Lung (tissue), 12 donors: ENCODE data around the gene RHEBL1. TPM values are rescaled to one million over a fixed set of nuclear protein-coding genes. Genes with fewer than 3 reads are reported as not detected.

Source experiments
- ATAC-seq: fragments of 200-7000 bp; cut with Tn5 transposase; one replicate; pipeline ENCODE4 v1.9.1; 2020; ENCODE audit warnings: moderate number of reproducible peaks; ENCODE audit not compliant: insufficient read depth, low FRiP score
- DNase-seq, 3 donors: peaks; one replicate each; pipeline ENCODE4 v3.0.0-alpha.2; 2013 to 2017
- H3K27ac ChIP-seq, 2 donors: one replicate each; pipeline ENCODE4 v1.5.1; 2013; ENCODE audit warnings: mild to moderate bottlenecking in 2 of 2, moderate library complexity in 2 of 2, control low read depth in 1 of 2, inconsistent platforms in 1 of 2, low read depth in 1 of 2, low read length in 1 of 2
- H3K27me3 ChIP-seq, 3 donors: one replicate each; pipeline ENCODE4 v1.5.1; 2013; ENCODE audit warnings: low read length in 2 of 3; ENCODE audit not compliant: control insufficient read depth in 3 of 3, insufficient read depth in 3 of 3
- H3K36me3 ChIP-seq, 4 donors: one replicate each; pipeline ENCODE4 v1.5.1; 2013; ENCODE audit warnings: low read length in 4 of 4, mild to moderate bottlenecking in 1 of 4, moderate library complexity in 1 of 4; ENCODE audit not compliant: control insufficient read depth in 4 of 4, insufficient read depth in 4 of 4
- H3K4me1 ChIP-seq, 5 donors: one replicate each; pipeline ENCODE4 v1.5.1; 2013; ENCODE audit warnings: low read length in 5 of 5, mild to moderate bottlenecking in 2 of 5, moderate library complexity in 1 of 5; ENCODE audit not compliant: control insufficient read depth in 5 of 5, insufficient read depth in 5 of 5
- H3K4me3 ChIP-seq: one replicate; pipeline ENCODE4 v1.5.1; 2013; ENCODE audit warnings: mild to moderate bottlenecking, control low read depth, moderate library complexity
- H3K9ac ChIP-seq, 2 donors: one replicate each; pipeline ENCODE4 v1.5.1; 2013; ENCODE audit warnings: low read length in 2 of 2, control low read depth in 1 of 2; ENCODE audit not compliant: insufficient read depth in 1 of 2
- H3K9me3 ChIP-seq, 4 donors: one replicate each; pipeline ENCODE4 v1.5.1; 2013; ENCODE audit warnings: low read length in 3 of 4, mild to moderate bottlenecking in 1 of 4, moderate library complexity in 1 of 4; ENCODE audit not compliant: control insufficient read depth in 4 of 4, insufficient read depth in 3 of 4
- CTCF ChIP-seq: IDR thresholded peaks from 2 replicates; pipeline ENCODE4 v1.5.1; 2012; ENCODE audit warnings: mild to moderate bottlenecking; ENCODE audit errors: control extremely low read depth, extremely low read depth
- WGBS, 2 donors: extraction: QIAGEN DNeasy Blood & Tissue Kit; methylation state at CpG; one replicate each; pipeline ENCODE4 v1.1.7; 2013; 5-methylcytosine and 5-hydroxymethylcytosine counted together
- polyA plus RNA-seq, 2 donors: library from polyadenylated mRNA; stranded (reverse); fragments of 200-250 nt; gene quantifications; one replicate each; pipeline ENCODE4 v1.2.1, GENCODE V29; 2013
- total RNA-seq, 2 donors: library from RNA; depleted of rRNA in 1 of 2; stranded (reverse); fragments of >200 nt in 1 of 2; gene quantifications; one replicate each; pipeline ENCODE4 v1.2.1, GENCODE V29; 2014 to 2021
- donor health status: control.
- donor health status: control.
- donor health status: Bipolar disorder and iron deficiency.
- donor health status: healthy.
- donor health status: DM: yes; HTN: yes; CAD: no.

RHEBL1 gene
- total and polyA plus RNA-seq, 4 donors: 0.51 to 2.6 (median 2.1) TPM

DNA sequence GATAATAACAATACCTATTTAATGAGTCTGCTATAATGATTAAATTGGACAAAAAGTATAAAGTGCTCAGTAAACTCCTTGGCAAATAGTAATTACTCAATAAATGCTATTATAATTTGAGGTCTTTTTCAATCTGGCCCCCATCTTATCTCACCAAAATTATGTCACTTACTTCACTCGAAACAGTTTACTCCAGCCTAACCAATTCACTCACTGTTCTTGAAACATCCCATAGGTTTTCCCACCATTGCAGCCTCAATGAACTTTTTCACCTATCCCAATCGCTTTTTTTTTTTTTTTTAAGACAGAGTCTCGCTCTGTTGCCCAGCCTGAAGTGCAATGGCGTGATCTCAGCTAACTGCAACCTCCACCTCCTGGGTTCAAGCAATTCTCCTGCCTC lies 33.8 kb downstream of the RHEBL1 start:
- WGBS, 2 donors: 84 to 88% methylated on average over 4 of the region's 4 CpGs
- Histone ChIP-seq H3K27me3 (no peaks in the 10 kb centered on the region), H3K9me3 (no peaks in the 10 kb centered on the region), H3K4me3 (no peak overlapping the region), H3K27ac (no peak overlapping the region), H3K36me3 (peaks cover 31 to 79% (median 49%) of the 10 kb centered on the region in 4 donors), H3K9ac (no peak overlapping the region), H3K4me1 (peaks cover 0 to 4% (median 0%) of the 10 kb centered on the region in 5 donors)
- TF ChIP-seq CTCF: no peak
- ATAC-seq: no peak
- DNase-seq: no peak

DNA sequence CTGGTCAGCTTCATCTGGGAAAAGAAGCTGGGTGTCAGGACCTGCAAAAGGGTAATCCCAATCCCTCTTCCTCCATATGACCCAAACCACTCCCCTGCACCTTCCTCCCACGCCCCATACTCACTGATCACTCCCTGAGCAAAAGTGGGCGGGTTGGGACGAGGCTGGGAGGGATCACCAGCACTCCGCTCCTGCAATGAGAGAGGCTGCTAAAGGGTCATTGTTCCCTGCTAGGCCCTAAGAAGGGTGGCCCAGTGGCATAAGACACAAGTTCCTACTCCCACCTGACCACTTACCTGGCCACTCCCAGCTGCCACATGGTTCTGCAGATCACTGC lies 35.5 kb downstream of the RHEBL1 start:
- peaks cover 24 to 69% (median 55%) of the 10 kb centered on the region in 4 donors for H3K36me3 ChIP-seq
- no peak overlapping the region for H3K27ac ChIP-seq
- 84 to 89% methylated on average over 4 of the region's 4 CpGs for WGBS, 2 donors
- no peak for TF ChIP-seq CTCF
- DNase-seq (no peak), ATAC-seq (no peak)
- H3K9me3 ChIP-seq: no peaks in the 10 kb centered on the region
- no peak overlapping the region for H3K9ac ChIP-seq
- H3K4me1 ChIP-seq: peaks cover 0 to 4% (median 0%) of the 10 kb centered on the region in 5 donors
- no peaks in the 10 kb centered on the region for H3K27me3 ChIP-seq
- no peak overlapping the region for H3K4me3 ChIP-seq

- DNase-seq: peak in 2 of 3 donors; percentile 20 to 61
Measured at GRCh38 chr12:49033611-49034285, 36.0 kb downstream of the RHEBL1 start.

More at GRCh38 chr12:49033611-49034285, 36.0 kb downstream of the RHEBL1 start:
- TF ChIP-seq CTCF: no peak
- H3K27ac ChIP-seq: no peak overlapping the region
- H3K9me3 ChIP-seq: no peaks in the 10 kb centered on the region
- H3K4me1 ChIP-seq: peaks cover 0 to 4% (median 0%) of the 10 kb centered on the region in 5 donors
- H3K36me3 ChIP-seq: peaks cover 21 to 68% (median 55%) of the 10 kb centered on the region in 4 donors
- H3K27me3 ChIP-seq: no peaks in the 10 kb centered on the region
- 81 to 87% methylated on average over 12 of the region's 12 CpGs for WGBS, 2 donors
- no peak overlapping the region for H3K9ac ChIP-seq
- no peak for ATAC-seq
- no peak overlapping the region for H3K4me3 ChIP-seq
